Keratinocyte (primary cell): ENCODE measurements around the gene SNTG2.

Experiments
- EZH2 ChIP-seq: IDR thresholded peaks from one replicate; pipeline ENCODE4 v1.6.1; 2012; ENCODE audit warnings: inconsistent platforms, mild to moderate bottlenecking, low read length, moderate library complexity
- TF ChIP-seq, protein P1 (sequence below), 3 experiments: IDR thresholded peaks in 1 of 3; conservative IDR thresholded peaks in 1 of 3; optimal IDR thresholded peaks in 1 of 3; 2 replicates in 2 of 3; 3 replicates in 1 of 3; pipeline versions ENCODE3 to v1.5.1; 2011; ENCODE audit warnings: low read length in 3 of 3, mild to moderate bottlenecking in 3 of 3, moderate library complexity in 2 of 3, control low read depth in 1 of 3, inconsistent platforms in 1 of 3; ENCODE audit not compliant: insufficient read depth in 2 of 3; ENCODE audit errors: extremely low read depth in 1 of 3

DNA sequence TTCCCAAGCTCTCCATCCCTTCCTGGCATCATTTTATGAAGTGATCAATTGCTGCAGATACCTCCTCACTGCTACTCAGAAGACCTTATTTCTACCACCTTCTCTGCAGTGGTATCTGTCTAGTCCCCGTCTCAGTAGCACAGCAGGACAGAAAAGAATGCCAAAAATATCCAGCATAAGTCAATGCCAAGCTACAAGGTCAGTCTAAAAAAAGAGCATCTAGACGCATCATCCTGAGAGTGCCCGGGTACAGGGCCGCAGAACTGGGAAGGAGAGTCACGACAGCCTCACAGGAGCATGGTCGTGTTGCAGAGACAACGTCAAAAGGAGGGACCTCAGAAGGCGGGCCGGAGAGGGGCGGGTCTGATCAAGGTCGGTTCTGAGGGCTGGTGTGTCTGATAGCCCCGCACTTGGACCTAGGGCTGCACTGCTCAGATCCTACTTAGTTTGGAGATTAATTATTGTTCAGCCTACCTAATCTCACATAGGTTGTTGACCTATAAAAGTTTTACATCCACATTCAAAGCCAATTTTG is 24.3 kb upstream of the SNTG2 start:
- TF ChIP-seq, protein P1, sequence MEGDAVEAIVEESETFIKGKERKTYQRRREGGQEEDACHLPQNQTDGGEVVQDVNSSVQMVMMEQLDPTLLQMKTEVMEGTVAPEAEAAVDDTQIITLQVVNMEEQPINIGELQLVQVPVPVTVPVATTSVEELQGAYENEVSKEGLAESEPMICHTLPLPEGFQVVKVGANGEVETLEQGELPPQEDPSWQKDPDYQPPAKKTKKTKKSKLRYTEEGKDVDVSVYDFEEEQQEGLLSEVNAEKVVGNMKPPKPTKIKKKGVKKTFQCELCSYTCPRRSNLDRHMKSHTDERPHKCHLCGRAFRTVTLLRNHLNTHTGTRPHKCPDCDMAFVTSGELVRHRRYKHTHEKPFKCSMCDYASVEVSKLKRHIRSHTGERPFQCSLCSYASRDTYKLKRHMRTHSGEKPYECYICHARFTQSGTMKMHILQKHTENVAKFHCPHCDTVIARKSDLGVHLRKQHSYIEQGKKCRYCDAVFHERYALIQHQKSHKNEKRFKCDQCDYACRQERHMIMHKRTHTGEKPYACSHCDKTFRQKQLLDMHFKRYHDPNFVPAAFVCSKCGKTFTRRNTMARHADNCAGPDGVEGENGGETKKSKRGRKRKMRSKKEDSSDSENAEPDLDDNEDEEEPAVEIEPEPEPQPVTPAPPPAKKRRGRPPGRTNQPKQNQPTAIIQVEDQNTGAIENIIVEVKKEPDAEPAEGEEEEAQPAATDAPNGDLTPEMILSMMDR (optimal IDR thresholded peaks at IDR 0.05 in 1 of 3, IDR thresholded peaks at IDR 0.05 in 1 of 3, conservative IDR thresholded peaks at IDR 0.05 in 1 of 3; ENCODE audit: extremely low read depth in 1 of 3, insufficient read depth in 2 of 3, low read length in 3 of 3) = no peak
- no peak for TF ChIP-seq EZH2
